H9 (cell line): ENCODE measurements around the gene COL4A4. TPM values are rescaled to one million over a fixed set of nuclear protein-coding genes. Genes with fewer than 3 reads are reported as not detected.

ENCODE experiments used
- DNase-seq: peaks from one replicate; pipeline ENCODE4 v3.0.0-alpha.2; 2017
- H2AFZ ChIP-seq: one replicate; pipeline ENCODE4 v1.6.1; 2013; ENCODE audit warnings: mild to moderate bottlenecking, low read length, control low read depth, moderate library complexity
- H2AK5ac ChIP-seq: 2 replicates; pipeline ENCODE4 v1.6.1; 2013; ENCODE audit warnings: low read length, control low read depth, mixed read lengths; ENCODE audit not compliant: insufficient read length
- H2BK120ac ChIP-seq: one replicate; pipeline ENCODE4 v1.6.1; 2013; ENCODE audit warnings: low read depth, mild to moderate bottlenecking, low read length, control low read depth, inconsistent platforms; ENCODE audit not compliant: poor library complexity, severe bottlenecking
- H2BK12ac ChIP-seq: 2 replicates; pipeline ENCODE4 v1.6.1; 2013; ENCODE audit warnings: low read length, control low read depth, mixed read lengths, low read depth; ENCODE audit not compliant: insufficient read length
- H2BK15ac ChIP-seq: 2 replicates; pipeline ENCODE4 v1.6.1; 2013; ENCODE audit warnings: low read depth, low read length, control low read depth
- H2BK20ac ChIP-seq: one replicate; pipeline ENCODE4 v1.6.1; 2013; ENCODE audit warnings: low read depth, mild to moderate bottlenecking, low read length, control low read depth, inconsistent platforms; ENCODE audit not compliant: poor library complexity, severe bottlenecking
- H2BK5ac ChIP-seq: 2 replicates; pipeline ENCODE4 v1.6.1; 2013; ENCODE audit warnings: low read length, control low read depth, mixed read lengths; ENCODE audit not compliant: insufficient read length
- H3K14ac ChIP-seq: 2 replicates; pipeline ENCODE4 v1.6.1; 2013; ENCODE audit warnings: low read length, control low read depth; ENCODE audit not compliant: insufficient read depth
- H3K18ac ChIP-seq: 2 replicates; pipeline ENCODE4 v1.6.1; 2013; ENCODE audit warnings: low read depth, mild to moderate bottlenecking, mixed read lengths, low read length, control low read depth; ENCODE audit not compliant: insufficient read length
- H3K23ac ChIP-seq: 2 replicates; pipeline ENCODE4 v1.6.1; 2013; ENCODE audit warnings: low read length, control low read depth, mixed read lengths, low read depth; ENCODE audit not compliant: insufficient read length
- H3K23me2 ChIP-seq: 2 replicates; pipeline ENCODE4 v1.6.1; 2013; ENCODE audit warnings: low read depth, mild to moderate bottlenecking, mixed read lengths, low read length, control low read depth; ENCODE audit not compliant: insufficient read length, poor library complexity, severe bottlenecking
- H3K27ac ChIP-seq: 2 replicates; pipeline ENCODE4 v1.5.1; 2013; ENCODE audit warnings: low read length, control low read depth, mixed read lengths, low read depth; ENCODE audit not compliant: insufficient read length
- H3K27me3 ChIP-seq: 2 replicates; pipeline ENCODE4 v1.6.1; 2013; ENCODE audit warnings: low read length, control low read depth, inconsistent platforms; ENCODE audit not compliant: insufficient read depth
- H3K4ac ChIP-seq: 2 replicates; pipeline ENCODE4 v1.6.1; 2013; ENCODE audit warnings: low read depth, mild to moderate bottlenecking, control low read depth, inconsistent platforms, low read length, moderate library complexity
- H3K4me1 ChIP-seq: 2 replicates; pipeline ENCODE4 v1.6.1; 2013; ENCODE audit warnings: low read length, control low read depth, inconsistent platforms; ENCODE audit not compliant: insufficient read depth
- H3K4me2 ChIP-seq: 2 replicates; pipeline ENCODE4 v1.6.1; 2013; ENCODE audit warnings: low read length, control low read depth, mixed read lengths; ENCODE audit not compliant: insufficient read length, insufficient read depth
- H3K56ac ChIP-seq: 2 replicates; pipeline ENCODE4 v1.6.1; 2013; ENCODE audit warnings: low read depth, mild to moderate bottlenecking, mixed read lengths, low read length, control low read depth; ENCODE audit not compliant: insufficient read length
- H3K79me1 ChIP-seq: 2 replicates; pipeline ENCODE4 v1.6.1; 2013; ENCODE audit warnings: low read depth, mild to moderate bottlenecking, moderate library complexity, low read length, control low read depth, inconsistent platforms; ENCODE audit not compliant: insufficient read depth, poor library complexity, severe bottlenecking
- H3K79me2 ChIP-seq: 2 replicates; pipeline ENCODE4 v1.6.1; 2013; ENCODE audit warnings: low read length, control low read depth, inconsistent platforms; ENCODE audit not compliant: insufficient read depth
- H3K9ac ChIP-seq: 2 replicates; pipeline ENCODE4 v1.6.1; 2013; ENCODE audit warnings: low read length, control low read depth, mixed read lengths; ENCODE audit not compliant: insufficient read length; ENCODE audit errors: extremely low read depth
- H3K9me3 ChIP-seq: one replicate; pipeline ENCODE4 v1.6.1; 2013; ENCODE audit warnings: low read depth, low read length, inconsistent platforms; ENCODE audit not compliant: control insufficient read depth
- H3T11ph ChIP-seq: one replicate; pipeline ENCODE4 v1.6.1; 2013; ENCODE audit warnings: mild to moderate bottlenecking, low read length, control low read depth, inconsistent platforms
- H4K20me1 ChIP-seq: one replicate; pipeline ENCODE4 v1.6.1; 2013; ENCODE audit not compliant: control insufficient read depth, insufficient read length, insufficient read depth
- H4K5ac ChIP-seq: 2 replicates; pipeline ENCODE4 v1.6.1; 2013; ENCODE audit warnings: low read depth, mild to moderate bottlenecking, mixed read lengths, low read length, control low read depth; ENCODE audit not compliant: insufficient read length
- H4K8ac ChIP-seq: replicated peaks from 2 replicates; pipeline ENCODE4 v1.6.1; 2013; ENCODE audit warnings: low read length, control low read depth, mixed read lengths, low read depth; ENCODE audit not compliant: insufficient read length
- H4K91ac ChIP-seq: 2 replicates; pipeline ENCODE4 v1.6.1; 2013; ENCODE audit warnings: low read depth, mild to moderate bottlenecking, moderate library complexity, mixed read lengths, low read length, control low read depth; ENCODE audit not compliant: insufficient read length
- H3K27ac Mint-ChIP-seq, 3 experiments: 2 replicates in 2 of 3; 3 replicates in 1 of 3; pipeline ENCODE4 v1.8.0; 2020 to 2021; ENCODE audit warnings: mixed read lengths in 3 of 3, mild to moderate bottlenecking in 1 of 3, moderate library complexity in 1 of 3
- H3K27me3 Mint-ChIP-seq: 2 replicates; pipeline ENCODE4 v1.8.0; 2021; ENCODE audit warnings: low read depth, mild to moderate bottlenecking, moderate library complexity, mixed read lengths
- H3K36me3 Mint-ChIP-seq, 3 experiments: 2 replicates in 2 of 3; 3 replicates in 1 of 3; pipeline ENCODE4 v1.8.0; 2020 to 2021; ENCODE audit warnings: low read depth in 3 of 3, mixed read lengths in 3 of 3; ENCODE audit not compliant: insufficient read depth in 1 of 3
- H3K4me1 Mint-ChIP-seq, 2 experiments: 2 replicates each; pipeline ENCODE4 v1.8.0; 2020; ENCODE audit warnings: mixed read lengths in 2 of 2
- H3K4me3 Mint-ChIP-seq, 2 experiments: 2 replicates in 1 of 2; 3 replicates in 1 of 2; pipeline ENCODE4 v1.8.0; 2020 to 2021; ENCODE audit warnings: mild to moderate bottlenecking in 2 of 2, mixed read lengths in 2 of 2, moderate library complexity in 1 of 2
- H3K9me3 Mint-ChIP-seq, 2 experiments: 2 replicates in 1 of 2; 3 replicates in 1 of 2; pipeline ENCODE4 v1.8.0; 2020; ENCODE audit warnings: mild to moderate bottlenecking in 2 of 2, mixed read lengths in 2 of 2, moderate library complexity in 1 of 2
- WGBS: extraction: QIAGEN DNeasy Blood & Tissue Kit; methylation state at CpG from one replicate; pipeline ENCODE4 v1.1.7; 2013; ENCODE audit warnings: missing lambda C conversion rate, low lambda C conversion rate, mixed read lengths; ENCODE audit not compliant: insufficient read length; ENCODE audit errors: extremely low coverage; 5-methylcytosine and 5-hydroxymethylcytosine counted together
- total RNA-seq: library from RNA; stranded (reverse); gene quantifications from 2 replicates; pipeline ENCODE4 v1.2.1, GENCODE V29; 2021
- TF ChIP-seq, protein P1 (sequence below): fragments of 200-600 bp; sonication (generic); conservative IDR thresholded peaks from 3 replicates; pipeline ENCODE4 v1.8.0; 2021; ENCODE audit warnings: antibody characterized with exemption, mild to moderate bottlenecking

The COL4A4 gene
- total RNA-seq, 1 experiment from 2014 or later, result 0.92 TPM

DNA sequence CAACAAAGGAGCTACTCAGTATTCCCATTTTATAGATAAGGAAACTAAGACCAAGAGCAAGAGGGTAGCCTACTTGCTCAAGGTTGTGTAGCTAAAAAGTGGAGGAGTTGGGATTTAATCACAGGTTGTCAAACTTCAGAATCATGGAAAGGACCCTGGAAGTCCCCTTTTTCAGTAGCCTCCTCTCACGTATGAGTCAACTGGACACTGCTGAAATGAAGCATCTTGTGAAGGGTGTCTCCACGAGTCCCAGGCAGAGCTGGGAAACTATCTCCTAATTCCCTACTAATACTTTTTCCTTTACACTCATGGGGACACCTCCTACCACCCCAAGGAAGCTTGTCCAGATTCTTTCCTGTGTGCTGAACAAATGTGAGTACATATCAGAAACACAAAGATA, 172.3 kb downstream of the COL4A4 start:
- Histone ChIP-seq H2BK12ac (no peak overlapping the region), H3K9me3 (no peaks in the 10 kb centered on the region), H4K5ac (no peak overlapping the region), H4K8ac (no peak overlapping the region), H3K56ac (no peak overlapping the region), H3K23me2 (no peaks in the 10 kb centered on the region), H2AFZ (no peak overlapping the region), H3K27ac (no peak overlapping the region), H3T11ph (no peak overlapping the region), H2BK120ac (no peak overlapping the region), H3K14ac (no peak overlapping the region), H3K18ac (no peak overlapping the region), H2BK20ac (no peak overlapping the region), H3K79me1 (no peaks in the 10 kb centered on the region), H3K4me1 (peaks cover 2% of the 10 kb centered on the region; the same call in 1 of the 2 replicates), H3K27me3 (no peaks in the 10 kb centered on the region), H2AK5ac (no peak overlapping the region), H2BK5ac (no peak overlapping the region), H3K9ac (no peak overlapping the region), H4K20me1 (no peaks in the 10 kb centered on the region), H3K4me2 (no peak overlapping the region), H3K23ac (no peak overlapping the region), H3K4ac (no peak overlapping the region), H2BK15ac (no peak overlapping the region), H3K79me2 (no peaks in the 10 kb centered on the region), H4K91ac (no peak overlapping the region)
- Mint-ChIP-seq H3K4me1 (no peaks in the 10 kb centered on the region), H3K27me3 (no peaks in the 10 kb centered on the region), H3K9me3 (no peaks in the 10 kb centered on the region), H3K27ac (no peak overlapping the region), H3K36me3 (peaks cover 0 to 6% (median 6%) of the 10 kb centered on the region in 3 experiments; a peak in 4 of 7 replicates), H3K4me3 (no peak overlapping the region)
- no peak for DNase-seq
- WGBS, result no CpG with 5 or more reads among the region's 2 CpGs
- TF ChIP-seq, protein P1, sequence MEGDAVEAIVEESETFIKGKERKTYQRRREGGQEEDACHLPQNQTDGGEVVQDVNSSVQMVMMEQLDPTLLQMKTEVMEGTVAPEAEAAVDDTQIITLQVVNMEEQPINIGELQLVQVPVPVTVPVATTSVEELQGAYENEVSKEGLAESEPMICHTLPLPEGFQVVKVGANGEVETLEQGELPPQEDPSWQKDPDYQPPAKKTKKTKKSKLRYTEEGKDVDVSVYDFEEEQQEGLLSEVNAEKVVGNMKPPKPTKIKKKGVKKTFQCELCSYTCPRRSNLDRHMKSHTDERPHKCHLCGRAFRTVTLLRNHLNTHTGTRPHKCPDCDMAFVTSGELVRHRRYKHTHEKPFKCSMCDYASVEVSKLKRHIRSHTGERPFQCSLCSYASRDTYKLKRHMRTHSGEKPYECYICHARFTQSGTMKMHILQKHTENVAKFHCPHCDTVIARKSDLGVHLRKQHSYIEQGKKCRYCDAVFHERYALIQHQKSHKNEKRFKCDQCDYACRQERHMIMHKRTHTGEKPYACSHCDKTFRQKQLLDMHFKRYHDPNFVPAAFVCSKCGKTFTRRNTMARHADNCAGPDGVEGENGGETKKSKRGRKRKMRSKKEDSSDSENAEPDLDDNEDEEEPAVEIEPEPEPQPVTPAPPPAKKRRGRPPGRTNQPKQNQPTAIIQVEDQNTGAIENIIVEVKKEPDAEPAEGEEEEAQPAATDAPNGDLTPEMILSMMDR, result no peak
